GM18870 (cell line): ENCODE measurements around the gene CCDC50.

Experiments
- ATAC-seq: cut with Tn5 transposase; IDR thresholded peaks from one replicate; pipeline ENCODE4 v1.9.1; 2021; ENCODE audit warnings: moderate library complexity; ENCODE audit not compliant: unreplicated experiment

Gene CCDC50

GRCh38 chr3:191376516-191377141, 47.4 kb downstream of the CCDC50 start:
- no peak for ATAC-seq

GRCh38 chr3:191378142-191378812, 49.1 kb downstream of the CCDC50 start:
- ATAC-seq: no peak

- ATAC-seq: no peak
Observed at GRCh38 chr3:191379446-191379845, 50.3 kb downstream of the CCDC50 start.

GRCh38 chr3:191380001-191380400, 50.8 kb downstream of the CCDC50 start:
- no peak for ATAC-seq

- ATAC-seq: no peak
Observed at GRCh38 chr3:191381303-191381702, 52.1 kb downstream of the CCDC50 start.

- ATAC-seq: no peak
Observed at GRCh38 chr3:191382661-191383060, 53.5 kb downstream of the CCDC50 start.

GRCh38 chr3:191383124-191383523, 53.9 kb downstream of the CCDC50 start:
- no peak for ATAC-seq

- ATAC-seq: no peak
Observed at GRCh38 chr3:191385101-191385500, 55.9 kb downstream of the CCDC50 start.

- ATAC-seq: no peak
Observed at GRCh38 chr3:191387441-191388077, 58.4 kb downstream of the CCDC50 start.

- no peak for ATAC-seq
Observed at GRCh38 chr3:191388823-191389222, 59.6 kb downstream of the CCDC50 start.

GRCh38 chr3:191390580-191390979, 61.4 kb downstream of the CCDC50 start:
- no peak for ATAC-seq

GRCh38 chr3:191391861-191392808, 62.9 kb downstream of the CCDC50 start:
- ATAC-seq: no peak

GRCh38 chr3:191393146-191393545, 64.0 kb downstream of the CCDC50 start:
- ATAC-seq: no peak

- ATAC-seq: no peak
Observed at GRCh38 chr3:191397771-191398170, 68.6 kb downstream of the CCDC50 start.

- no peak for ATAC-seq
Observed at GRCh38 chr3:191398607-191399006, 69.4 kb downstream of the CCDC50 start.

- ATAC-seq: no peak
Observed at GRCh38 chr3:191399918-191400317, 70.7 kb downstream of the CCDC50 start.

GRCh38 chr3:191401775-191402357, 72.7 kb downstream of the CCDC50 start:
- no peak for ATAC-seq

GRCh38 chr3:191409791-191410359, 80.7 kb downstream of the CCDC50 start:
- ATAC-seq: no peak

- ATAC-seq: no peak
Observed at GRCh38 chr3:191412759-191413158, 83.6 kb downstream of the CCDC50 start.

GRCh38 chr3:191414286-191414685, 85.1 kb downstream of the CCDC50 start:
- ATAC-seq: no peak
